Stimulated activated CD4-positive, alpha-beta T cell treated with anti-CD3 and anti-CD28 coated beads, Interleukin-1b, Interleukin-23, amount 100 ng/mL, for 4 hours (primary cell): ENCODE data around the gene CHIT1.
A peak's percentile ranks its signal among the peaks of the same experiment; 100 is the strongest.

Experiments
- DNase-seq, 2 donors: peaks; one replicate each; pipeline ENCODE4 v3.0.0-alpha.2; 2020; ENCODE audit warnings: low read depth in 2 of 2

The CHIT1 gene

DNA sequence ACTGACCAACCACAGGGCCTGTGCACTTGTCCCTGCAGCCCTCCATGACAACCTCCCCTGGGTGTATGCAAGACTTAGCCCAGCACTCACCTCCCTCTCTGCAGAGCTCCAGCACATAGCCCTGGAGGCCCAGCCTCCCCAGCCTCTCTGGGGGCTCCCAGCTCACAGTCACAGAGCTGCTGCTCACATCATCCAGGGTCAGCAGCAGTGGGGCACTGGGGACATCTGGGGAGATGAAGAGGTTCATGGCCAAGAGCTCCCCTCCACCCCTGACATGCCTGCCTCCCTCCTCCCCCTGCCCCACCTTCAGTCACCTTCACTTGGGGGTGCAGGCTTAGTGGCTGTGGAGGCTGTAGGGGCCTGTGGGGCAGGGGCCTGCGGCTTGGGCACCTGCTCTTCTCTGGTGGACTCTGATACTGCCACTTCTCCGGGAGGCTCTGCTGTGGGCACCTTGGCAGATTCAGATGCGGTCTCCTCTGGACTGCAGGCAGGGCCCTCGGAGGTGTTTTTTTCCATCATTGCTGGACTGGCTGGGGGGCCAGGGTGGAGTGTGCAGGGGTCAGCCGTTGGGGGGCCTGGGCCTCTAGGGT is 54.1 kb downstream of the CHIT1 start, which contains the start of gene MYBPH:
Gene MYBPH (minus strand): TSS at position 590 of the 590 bp plus-strand sequence. CDS start 71 bp downstream, at position 519.
- no peak for DNase-seq

DNA sequence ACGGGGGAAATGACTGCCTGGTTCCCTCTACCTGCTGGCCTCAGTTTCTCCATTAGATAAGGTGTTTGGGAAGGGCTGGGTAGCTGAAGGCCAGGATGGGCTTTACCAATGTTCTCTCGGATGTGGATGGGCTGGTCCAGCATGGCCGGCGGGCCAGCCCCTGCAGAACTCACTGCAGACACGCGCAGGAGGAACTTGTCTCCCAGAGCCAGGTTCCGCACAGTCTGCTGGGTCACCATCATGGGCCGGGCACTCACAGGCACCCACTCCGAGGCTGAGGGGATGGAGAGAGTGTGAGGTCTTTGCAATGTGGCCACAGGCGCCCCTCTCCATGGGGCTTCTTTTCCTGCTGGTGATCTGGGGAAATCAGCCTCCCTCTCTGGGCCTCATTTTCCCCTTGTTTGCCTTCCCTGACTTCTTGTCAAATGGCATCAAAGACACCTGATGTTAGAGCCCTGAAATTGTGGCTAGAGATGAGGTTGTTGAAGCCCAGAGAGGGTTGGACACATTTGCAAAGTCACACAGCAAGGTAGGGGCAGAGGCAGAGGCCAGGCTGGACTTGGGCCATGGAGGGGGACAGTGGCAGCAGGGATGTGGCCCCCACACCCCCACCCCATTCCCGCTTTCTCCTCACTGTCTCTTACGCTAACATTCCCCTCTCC is 55.0 kb downstream of the CHIT1 start:
- DNase-seq, result no peak

DNA sequence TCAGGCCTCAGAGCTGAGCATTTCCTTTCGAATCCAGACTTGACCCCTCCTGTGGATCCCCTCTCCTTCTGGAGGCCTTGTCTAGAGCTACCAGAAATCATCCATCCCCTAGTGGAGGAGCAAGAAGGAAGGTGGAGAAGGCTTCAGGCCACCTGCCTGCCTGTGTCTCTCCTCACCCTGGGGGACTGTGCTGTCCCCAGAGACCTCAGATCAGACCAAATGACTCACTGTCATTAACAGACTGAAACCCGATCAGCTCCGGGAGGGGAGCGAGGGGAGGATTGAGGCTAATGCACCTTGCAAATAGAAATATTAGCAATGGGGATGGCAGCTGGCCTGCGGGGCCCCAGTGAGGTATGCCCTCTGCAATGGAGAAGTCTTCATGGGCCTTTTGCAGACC is 55.9 kb downstream of the CHIT1 start:
- no peak for DNase-seq

DNA sequence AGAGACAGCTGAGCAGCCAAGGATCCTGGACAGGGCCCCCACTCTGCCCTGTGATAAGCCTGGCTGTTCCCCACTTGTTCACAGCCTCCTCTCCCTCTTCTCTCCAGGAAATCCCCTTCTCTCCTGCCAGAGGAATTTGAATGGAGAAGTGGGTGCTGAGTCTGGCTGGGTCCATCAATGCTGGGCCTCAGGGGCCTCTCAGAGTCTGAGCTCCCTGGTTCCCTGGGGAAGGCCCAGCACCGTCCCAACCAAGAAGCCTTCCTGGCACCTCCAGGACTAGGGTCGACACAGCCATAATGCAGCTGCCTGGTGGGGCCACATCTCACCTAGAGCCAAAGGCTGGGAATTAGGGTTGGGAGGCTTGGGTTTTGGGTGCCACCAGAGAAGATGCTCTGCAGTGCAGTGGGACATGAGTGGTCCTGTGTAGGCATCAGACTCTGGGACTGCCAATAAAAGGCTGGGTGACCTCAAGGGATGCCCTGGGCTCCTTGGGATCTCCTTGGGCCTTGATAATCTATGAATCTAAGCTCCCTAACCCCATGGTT is 56.4 kb downstream of the CHIT1 start:
- no peak for DNase-seq

DNA sequence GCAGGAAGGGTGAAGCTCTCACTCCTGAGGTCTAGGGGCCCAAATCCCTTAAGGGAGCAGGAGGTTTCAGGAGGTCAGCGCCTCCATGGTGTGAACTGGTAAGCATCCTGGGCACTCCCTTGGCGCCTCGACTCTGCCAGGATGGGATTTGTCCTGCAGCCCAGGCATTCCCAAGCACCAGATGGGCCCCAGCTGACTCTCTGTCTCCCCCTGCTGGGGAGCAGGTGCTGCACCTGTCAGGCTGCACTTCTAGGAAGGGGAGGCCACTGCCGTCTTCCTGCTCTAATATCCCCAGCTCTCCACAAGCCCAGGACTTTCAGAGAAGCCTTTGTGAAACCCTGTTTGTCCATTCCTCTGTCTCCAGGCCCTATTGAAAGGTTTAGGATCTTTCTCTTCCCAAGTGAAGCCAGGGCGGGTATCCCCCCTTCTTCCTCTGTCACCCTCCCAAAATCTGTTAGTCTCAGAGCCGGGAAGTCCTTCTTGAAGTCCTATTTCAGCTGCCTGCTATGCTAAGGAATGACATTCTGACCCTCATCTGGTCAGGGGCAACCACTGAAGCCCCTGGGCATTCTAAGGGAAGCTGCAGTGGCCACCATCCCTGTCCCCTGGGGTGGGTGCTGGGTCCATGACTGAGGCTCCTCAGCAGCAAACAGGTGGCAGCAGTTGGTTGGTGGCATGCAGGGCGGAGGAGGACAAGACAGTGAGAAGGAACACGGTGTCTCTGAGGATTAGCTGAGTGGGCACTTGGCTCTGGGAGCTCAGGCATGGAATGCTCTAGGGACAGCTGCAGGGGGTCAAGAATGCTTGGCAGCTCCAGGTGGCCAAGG is 57.1 kb downstream of the CHIT1 start:
- DNase-seq, result peak; percentile 9 to 21

DNA sequence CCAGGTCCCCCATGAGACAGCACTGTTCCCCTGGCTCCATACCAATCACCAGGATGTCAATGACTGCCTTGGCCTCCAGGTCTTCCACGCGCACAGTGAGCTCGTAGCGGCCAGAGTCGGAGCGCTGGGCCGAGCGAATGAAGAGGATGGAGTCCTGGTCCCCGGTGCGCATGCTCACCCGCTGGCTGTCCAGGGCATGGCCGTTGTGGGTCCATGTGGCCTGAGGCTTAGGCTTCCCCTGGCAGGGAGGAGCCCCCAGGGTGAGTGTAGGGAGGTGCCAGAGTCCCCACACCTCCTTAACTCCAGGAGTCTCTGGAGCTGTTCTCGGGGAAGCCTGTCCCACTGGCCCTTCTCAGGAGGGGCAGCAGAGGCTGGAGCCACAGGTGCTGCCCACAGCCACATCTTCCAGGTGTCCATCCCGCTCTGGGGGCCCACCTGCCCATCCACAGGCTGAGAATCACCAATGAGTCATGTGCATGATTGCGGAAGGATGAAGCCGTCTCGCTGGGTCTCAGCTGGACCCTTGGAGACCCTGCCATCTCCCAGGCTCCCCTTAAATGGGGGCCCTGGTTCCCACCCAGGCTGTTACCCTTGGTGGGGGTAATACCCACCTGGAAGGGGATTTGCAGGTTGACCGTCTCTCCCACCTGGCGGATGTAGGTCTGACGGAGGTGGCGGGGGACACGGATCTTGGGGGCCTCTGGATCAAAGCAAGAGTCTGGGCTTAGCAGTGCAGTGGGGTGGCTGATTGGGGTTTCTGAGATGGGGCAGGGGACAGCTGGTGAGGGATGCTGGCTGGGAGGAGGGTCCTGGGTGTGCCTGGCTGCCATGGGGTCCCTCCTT is 57.9 kb downstream of the CHIT1 start:
- DNase-seq, result no peak

- no peak for DNase-seq
These were observed 58.7 kb downstream of the CHIT1 start for GRCh38 chr1:203170625-203171330.

- no peak for DNase-seq
These were observed 59.5 kb downstream of the CHIT1 start for GRCh38 chr1:203169770-203170520.

DNA sequence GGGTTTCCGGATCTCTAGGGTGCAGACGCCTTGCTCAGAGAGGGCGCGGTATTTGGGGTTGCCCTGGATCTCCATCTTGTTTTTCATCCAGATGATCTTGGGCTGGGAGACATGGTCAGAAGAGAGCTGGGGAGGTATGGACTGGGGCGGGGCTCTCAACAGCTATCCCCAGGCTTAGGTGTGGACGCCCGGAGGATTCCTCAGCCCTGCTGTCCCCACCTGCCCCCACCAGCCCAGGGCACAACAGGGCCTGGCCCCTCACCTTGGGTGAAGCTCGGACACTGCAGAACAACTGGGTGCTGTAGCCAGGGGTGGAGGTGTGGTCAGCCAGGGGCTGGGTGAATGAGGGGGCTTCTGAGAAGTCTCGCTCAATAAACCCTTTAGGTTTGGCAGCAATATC is 60.5 kb downstream of the CHIT1 start:
- DNase-seq, result no peak

DNA sequence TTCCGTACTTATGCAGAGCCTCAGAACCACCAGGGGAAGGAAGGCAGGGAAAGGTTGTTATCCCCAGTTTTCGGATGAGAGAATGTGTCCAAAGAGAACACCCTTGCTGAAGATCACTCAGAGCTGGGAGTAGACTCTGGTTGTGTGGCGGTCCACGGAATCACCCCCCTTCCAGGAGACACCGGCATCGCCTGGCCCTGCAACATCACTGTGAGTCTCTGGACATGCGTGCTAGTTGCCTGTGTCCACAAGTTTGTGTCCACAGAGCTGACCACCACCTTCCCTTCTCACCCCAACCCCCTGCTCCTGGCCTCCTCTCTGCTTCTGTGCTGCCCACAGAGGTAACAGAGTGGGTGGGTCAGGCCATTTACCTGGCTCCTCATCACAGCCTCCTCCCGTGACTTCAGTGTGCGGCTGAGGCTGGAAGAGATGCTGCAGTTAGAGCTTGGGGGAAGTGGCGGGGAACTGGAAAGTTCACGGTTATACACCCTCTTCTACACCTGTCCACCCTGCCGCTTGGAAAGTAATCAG is 61.2 kb downstream of the CHIT1 start:
- no peak for DNase-seq

GRCh38 chr1:203167913-203168200 is 61.6 kb downstream of the CHIT1 start:
- no peak for DNase-seq

DNA sequence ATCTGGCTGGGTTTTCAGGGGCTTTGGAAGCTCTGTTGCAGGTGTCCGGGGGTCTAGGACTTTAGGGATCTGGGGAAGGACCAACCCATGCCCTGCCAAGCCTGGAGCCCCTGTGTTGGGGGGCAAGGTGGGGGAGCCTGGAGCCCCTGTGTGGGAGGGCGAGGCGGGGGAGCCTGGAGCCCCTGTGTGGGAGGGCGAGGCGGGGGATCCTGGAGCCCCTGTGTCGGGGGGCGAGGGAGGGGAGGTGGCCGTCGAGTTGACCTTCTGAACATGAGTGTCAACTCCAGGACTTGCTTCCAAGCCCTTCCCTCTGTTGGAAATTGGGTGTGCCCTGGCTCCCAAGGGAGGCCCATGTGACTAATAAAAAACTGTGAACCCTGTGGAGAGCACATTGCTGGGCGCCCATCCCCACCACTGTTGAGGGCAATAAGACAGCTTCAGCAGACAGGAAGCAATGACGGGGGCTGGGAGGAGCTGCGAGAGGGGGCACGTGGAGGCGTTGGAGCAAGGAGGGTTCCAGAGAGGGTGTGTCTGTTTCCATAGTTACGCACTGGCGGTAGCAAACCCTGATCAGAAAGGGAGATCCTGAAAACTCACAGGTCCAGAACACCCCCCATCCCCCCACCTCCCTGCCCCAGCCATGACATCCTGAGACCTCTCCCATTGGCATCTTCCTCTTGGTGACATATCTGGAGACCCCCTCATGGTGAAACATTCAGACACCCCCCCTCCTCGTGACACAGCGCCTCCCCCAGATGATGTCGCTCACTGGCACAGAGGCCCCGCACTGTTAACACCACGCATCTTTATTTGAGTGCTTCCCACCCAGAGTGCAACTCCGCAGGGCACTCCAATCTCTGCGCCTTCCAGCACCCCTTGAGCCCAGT is 62.2 kb downstream of the CHIT1 start:
- DNase-seq, result no peak

GRCh38 chr1:203166192-203166940 is 63.1 kb downstream of the CHIT1 start:
- DNase-seq, result no peak
